ENCODE results near the gene RNF114. TPM values are rescaled to one million over a fixed set of nuclear protein-coding genes. Genes with fewer than 3 reads are reported as not detected.

The RNF114 gene
- total RNA-seq, 4 donors from 2014 or later: 48.7 to 166 (median 103) TPM

GRCh38 chr20:49983123-49983847 lies 47.1 kb downstream of the RNF114 start:
- no peak for TF ChIP-seq CTCF (IDR thresholded peaks at IDR 0.05)
- no peak for TF ChIP-seq POLR2A (IDR thresholded peaks at IDR 0.05)

GRCh38 chr20:49983848-49984408 lies 47.7 kb downstream of the RNF114 start:
- intact Hi-C loops (cut with DNase I; ENCODE audit: low total_unique reads): no loop called here
- 65 to 67% methylated on average over 17 to 18 of the region's 18 CpGs for WGBS, 2 donors
- peak in 1 of 2 donors; percentile 88 for DNase-seq (ENCODE audit: low spot score in 2 of 2)
- TF ChIP-seq CTCF (IDR thresholded peaks at IDR 0.05): no peak
- TF ChIP-seq POLR2A (IDR thresholded peaks at IDR 0.05): no peak
- H3K4me3 ChIP-seq (ENCODE audit: low read depth, poor library complexity, severe bottlenecking): peak overlapping the region; percentile 34

More at GRCh38 chr20:49983123-49983847, 47.1 kb downstream of the RNF114 start:
- WGBS, 2 donors: 31 to 38% methylated on average over 24 of the region's 24 CpGs
- intact Hi-C loops (cut with DNase I; ENCODE audit: low total_unique reads): no loop called here
- no peak for DNase-seq (ENCODE audit: low spot score in 2 of 2)
- peak overlapping the region; percentile 34 for H3K4me3 ChIP-seq (ENCODE audit: low read depth, poor library complexity, severe bottlenecking)

GRCh38 chr20:49984426-49985153 lies 48.4 kb downstream of the RNF114 start:
- 62 to 72% methylated on average over 13 of the region's 13 CpGs for WGBS, 2 donors
- DNase-seq (ENCODE audit: low spot score in 2 of 2): no peak
- TF ChIP-seq POLR2A (IDR thresholded peaks at IDR 0.05): no peak
- TF ChIP-seq CTCF (IDR thresholded peaks at IDR 0.05): no peak
- H3K4me3 ChIP-seq (ENCODE audit: low read depth, poor library complexity, severe bottlenecking): peak overlapping the region; percentile 34
- intact Hi-C loops (cut with DNase I; ENCODE audit: low total_unique reads): no loop called here

- intact Hi-C loops (cut with DNase I; ENCODE audit: low total_unique reads): no loop called here
- no peak overlapping the region for H3K4me3 ChIP-seq (ENCODE audit: low read depth, poor library complexity, severe bottlenecking)
- no peak for DNase-seq (ENCODE audit: low spot score in 2 of 2)
- 57 to 66% methylated on average over 6 of the region's 6 CpGs for WGBS, 2 donors
- TF ChIP-seq CTCF (IDR thresholded peaks at IDR 0.05) (no peak), POLR2A (IDR thresholded peaks at IDR 0.05) (no peak)
Observed at GRCh38 chr20:49985157-49985556, 49.0 kb downstream of the RNF114 start.

- no peak overlapping the region for H3K4me3 ChIP-seq (ENCODE audit: low read depth, poor library complexity, severe bottlenecking)
- intact Hi-C loops (cut with DNase I; ENCODE audit: low total_unique reads): no loop called here
- no peak for DNase-seq (ENCODE audit: low spot score in 2 of 2)
- 48 to 73% methylated on average over 11 to 12 of the region's 13 CpGs for WGBS, 2 donors
- TF ChIP-seq POLR2A (IDR thresholded peaks at IDR 0.05): no peak
- no peak for TF ChIP-seq CTCF (IDR thresholded peaks at IDR 0.05)
Observed at GRCh38 chr20:49985617-49986016, 49.4 kb downstream of the RNF114 start.

Measured in lower leg skin (tissue), 4 donors.